Stimulated activated CD4-positive, alpha-beta T cell treated with anti-CD3 and anti-CD28 coated beads, Interleukin-4, amount 100 ng/mL, for 4 hours (primary cell): ENCODE data around the gene ASCL4.

Source experiments
- DNase-seq, 2 experiments: peaks; one replicate each; pipeline ENCODE4 v3.0.0-alpha.2; 2020

Gene ASCL4

DNA sequence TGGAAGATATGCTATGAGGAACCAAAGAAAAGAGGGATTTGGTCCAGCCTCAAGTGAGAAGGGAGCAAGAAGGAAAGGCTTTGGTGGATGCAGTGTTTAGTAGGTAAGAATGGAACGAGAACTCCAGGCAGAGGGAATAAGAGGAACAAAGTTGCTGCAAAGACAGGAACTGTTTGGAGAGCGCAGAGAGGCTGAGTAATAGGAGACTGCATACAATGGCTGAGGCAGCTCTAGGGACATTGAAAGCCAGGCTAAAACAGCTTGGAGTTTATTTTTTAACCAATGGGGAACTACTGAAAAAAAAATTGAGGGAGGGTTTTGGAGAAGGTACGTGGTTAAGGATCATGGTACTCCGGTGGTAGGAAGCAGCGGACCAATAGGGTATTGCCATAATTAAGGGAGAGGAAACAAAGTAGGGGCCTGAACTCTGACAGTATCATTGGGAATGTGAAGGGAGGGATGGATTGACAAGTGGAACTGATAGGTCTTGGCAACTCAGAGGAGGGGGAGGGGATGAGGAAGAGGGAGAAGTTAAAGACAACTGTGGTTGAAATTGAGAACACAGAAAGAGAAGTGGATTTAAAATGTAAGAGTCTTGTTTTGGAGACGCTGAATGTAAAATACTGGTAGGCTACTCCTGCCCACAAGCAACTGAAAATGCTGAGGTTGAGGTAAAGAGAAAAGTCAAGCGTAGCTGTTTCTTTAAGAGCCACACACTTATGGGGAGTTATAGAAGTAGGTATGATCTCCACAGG, 4.8 kb downstream of the ASCL4 start:
- DNase-seq, result no peak

GRCh38 chr12:107780298-107780697, 5.8 kb downstream of the ASCL4 start:
- DNase-seq, result no peak

DNA sequence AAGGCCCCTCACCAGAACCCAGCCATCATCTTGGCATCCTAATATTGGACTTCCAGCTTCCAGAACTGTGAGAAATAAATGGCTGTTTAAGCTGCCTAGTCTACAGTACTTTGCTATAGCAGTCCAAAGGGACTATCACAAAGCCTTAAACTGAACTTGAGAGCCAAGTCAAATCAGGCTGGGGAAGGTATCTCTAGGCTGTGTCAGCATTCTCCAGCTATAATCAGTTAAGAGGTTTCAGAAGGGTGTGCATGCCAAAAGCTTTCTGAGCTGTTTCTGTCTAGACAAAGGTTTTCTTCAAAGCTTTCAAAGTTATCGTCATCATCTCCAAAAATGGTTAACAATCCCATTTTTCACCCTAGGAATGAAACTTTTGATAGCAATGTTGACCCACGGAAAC, 7.6 kb downstream of the ASCL4 start:
- no peak for DNase-seq

DNA sequence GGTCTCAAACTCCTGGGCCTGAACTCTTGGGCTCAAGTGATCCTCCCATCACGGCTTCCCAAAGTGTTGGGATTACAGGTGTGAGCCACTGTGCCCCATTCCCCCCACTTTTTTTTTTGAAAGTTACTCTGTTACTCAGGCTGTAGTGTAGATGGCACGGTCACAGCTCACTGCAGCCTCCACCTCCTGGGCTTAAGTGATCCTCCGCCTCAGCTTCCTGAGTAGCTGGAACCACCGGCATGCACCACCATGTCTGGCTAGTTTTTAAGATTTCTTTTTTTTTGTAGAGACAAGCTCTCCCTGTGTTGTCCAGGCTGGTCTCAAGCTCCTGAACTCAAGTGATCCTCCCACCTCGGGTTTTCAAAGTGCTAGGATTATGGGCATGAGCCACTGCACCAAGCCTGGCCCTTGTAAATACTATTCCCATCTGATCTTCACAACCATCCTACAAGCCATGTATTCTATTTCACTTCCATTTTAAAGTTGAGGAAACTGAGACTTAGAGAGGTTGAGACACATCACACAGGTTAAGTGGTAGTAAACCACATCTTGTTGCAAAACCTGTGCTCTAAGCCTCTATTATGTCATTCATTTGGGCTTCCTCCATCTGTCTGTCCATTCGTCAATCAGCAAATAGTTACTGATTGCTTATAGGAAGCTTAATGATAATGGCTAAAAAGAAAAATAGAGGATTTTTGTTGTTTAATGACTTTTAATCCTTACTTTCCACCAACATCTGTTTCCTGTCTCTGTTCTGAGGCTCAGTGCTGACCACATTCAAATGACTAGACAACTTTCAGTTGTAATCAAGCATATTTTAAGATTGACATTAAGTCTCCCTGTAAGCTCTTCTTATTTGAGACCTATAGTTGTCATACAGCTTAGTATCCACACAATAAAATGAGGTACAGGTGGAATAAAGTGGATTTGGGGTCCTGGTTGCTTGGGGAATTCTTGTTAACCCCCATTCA, 9.2 kb downstream of the ASCL4 start:
- DNase-seq, result no peak

- DNase-seq, result no peak
Observed at GRCh38 chr12:107788281-107788680, 13.8 kb downstream of the ASCL4 start.

DNA sequence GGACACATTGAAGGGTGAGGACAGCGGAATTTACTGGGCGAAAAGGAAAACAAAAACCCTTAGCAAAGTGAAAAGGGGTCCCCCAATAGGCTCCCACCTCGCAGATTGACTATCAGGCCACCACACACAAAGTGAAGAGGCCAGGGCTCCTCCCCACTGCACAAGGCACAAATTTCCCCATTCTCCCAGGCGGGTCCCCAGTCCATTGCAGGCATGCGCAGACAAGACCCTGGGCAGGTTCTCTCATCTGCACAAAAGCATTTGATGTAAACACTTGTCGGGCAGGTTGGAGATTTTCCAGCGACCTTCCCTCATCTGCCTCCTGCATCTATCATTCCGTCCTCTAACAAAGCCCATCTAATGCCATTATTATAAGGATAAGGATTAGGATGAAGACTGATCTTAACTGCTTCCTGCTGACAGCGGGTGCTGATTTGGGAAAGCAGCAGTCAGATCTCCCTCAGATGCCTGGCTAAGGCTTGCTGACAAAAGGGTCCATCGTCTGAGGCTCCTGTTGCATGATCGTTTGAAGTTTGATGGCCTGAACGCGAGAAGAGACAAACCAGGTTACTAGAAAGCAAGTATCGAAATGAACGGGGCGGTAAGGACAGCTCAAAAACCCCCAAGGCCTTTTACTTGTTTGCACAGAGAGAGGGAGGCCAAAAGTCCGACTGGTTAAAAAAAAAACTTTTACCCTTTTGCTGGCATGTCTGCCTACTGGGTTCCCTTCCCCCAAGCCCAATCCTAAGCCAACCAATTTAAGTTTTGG, 14.4 kb downstream of the ASCL4 start:
- no peak for DNase-seq

DNA sequence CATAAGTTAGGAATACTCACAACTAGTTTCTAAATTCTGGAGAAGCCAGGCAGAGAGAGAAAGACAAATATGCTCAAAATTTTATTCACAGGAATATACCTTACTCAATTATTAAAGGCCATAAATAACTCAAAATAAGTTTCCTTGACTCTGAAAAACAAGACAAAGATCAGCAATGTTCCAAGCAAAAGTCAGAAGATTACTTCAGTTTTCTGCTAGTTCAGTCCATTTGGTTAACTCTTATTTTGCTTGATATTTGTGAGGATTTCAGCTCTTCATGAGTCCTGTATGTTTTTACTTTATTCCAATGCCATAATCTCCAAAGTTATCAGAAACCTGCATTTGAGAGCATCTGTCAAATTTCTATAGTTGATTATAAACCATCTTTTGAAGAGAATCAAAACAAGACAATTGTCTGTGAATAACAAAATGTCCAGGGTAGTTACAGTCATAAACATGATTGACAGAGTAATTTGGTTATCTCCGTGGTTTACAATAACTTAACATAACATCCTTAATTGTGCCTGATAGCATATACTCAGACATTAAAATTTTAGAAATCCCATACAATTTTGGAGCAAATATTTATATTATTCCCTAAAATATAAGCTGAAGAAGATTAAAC, 17.1 kb downstream of the ASCL4 start:
- DNase-seq, result no peak

DNA sequence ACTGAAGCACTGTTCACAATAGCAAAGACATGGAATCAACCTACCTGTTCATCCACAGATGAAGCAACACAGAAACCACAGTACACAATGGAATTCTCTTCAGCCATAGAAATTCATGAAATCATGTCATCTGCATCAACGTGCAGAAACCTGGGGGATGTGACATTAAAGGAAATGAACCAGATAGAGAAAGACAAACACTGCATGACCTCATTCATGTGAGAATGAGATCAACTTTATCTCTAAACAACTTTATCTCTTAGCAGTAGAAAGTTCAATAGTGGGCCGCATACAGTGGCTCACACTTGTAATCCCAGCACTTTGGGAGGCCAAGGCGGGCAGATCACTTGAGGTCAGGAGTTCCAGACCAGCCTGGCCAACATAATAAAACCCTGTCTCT, 19.9 kb downstream of the ASCL4 start:
- no peak for DNase-seq

DNA sequence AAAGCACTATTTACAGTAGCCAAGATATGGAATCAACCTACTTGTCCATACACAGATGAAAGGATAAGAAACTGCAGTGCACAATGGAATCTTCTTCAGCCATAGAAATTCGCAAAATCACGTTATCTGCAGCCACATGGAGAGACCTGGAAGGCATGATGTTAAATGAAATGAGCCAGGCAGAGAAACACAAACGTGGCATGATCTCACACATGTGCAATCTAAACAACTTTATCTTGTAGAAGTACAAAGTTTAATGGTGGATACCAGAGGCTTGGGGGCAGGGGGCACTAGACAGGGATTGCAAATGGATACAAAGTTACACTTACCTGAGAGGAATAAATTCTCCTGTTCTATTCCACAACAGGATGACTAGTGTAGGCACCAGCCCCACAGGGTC, 24.1 kb downstream of the ASCL4 start:
- DNase-seq, result no peak

GRCh38 chr12:107801150-107801549, 26.6 kb downstream of the ASCL4 start:
- no peak for DNase-seq

DNA sequence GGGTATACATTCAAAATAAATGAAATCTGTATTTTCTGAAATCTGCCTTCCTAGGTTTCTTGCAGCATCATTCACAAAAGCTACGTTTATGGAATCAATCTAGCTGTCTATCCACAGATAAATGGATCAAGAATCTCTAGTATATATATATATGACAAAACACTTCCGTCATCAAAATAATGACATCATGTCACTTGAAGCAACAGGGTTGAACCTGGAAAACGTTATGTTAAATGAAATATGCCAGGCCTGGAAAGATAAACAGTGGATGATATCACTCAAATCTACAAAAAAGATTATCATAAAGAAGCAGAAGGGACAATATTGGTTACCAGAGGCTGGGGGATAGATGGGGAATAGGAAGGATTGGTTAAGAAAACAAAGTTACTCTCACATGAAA, 28.6 kb downstream of the ASCL4 start:
- no peak for DNase-seq

GRCh38 chr12:107805488-107806180, 31.1 kb downstream of the ASCL4 start:
- DNase-seq, result no peak

DNA sequence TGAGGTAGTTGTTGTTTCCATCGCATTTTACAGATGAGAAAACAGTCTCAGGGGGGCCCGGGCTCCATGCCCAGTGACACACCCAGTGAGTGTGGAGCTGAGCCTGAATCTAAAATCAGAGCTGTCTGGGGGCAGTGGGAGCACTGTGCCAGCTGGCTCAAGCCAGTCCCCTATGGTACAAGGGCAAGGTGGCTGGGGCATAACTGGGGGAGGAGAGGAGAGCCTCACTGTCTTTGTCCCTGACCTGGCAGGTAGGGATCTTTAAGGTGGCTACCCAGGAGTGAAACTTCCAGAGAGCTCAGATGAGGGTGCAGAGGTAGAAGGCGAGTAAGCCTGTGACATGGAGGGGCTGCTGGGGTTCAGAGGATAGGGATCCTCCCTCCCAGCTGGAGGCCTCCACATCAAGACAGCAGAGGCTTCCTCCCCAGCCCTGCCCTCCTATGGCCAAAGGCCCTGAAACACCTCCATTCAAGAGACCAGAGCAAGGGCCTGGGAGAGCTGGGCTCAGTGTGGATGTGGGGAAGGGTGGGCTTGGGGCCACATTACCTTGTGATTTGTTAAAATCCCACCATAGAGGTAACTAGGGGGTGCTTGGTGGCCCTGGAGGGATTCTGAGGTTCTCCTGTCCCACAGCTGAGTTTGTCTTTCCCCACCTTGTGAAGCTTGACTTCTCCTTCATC, 33.1 kb downstream of the ASCL4 start:
- no peak for DNase-seq

DNA sequence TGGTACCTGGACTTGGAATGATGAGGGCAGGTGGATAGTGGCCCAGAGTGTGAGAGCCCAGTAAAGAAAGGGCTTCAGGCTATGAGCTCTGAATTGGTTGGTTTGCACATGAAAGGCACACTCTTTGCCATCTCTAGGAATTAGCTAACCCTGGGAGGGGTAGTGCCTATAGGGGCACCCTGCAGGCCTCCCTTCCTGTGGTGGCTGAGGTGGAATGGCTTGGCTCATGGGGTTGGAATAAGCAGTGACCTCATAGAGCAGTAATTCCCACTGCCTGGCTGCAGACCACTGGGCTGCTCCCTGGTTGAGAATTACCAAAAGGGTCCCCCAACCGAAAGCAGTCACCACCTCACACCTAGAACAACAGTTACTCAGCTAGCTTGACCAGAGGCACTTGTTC, 42.7 kb downstream of the ASCL4 start:
- no peak for DNase-seq

DNA sequence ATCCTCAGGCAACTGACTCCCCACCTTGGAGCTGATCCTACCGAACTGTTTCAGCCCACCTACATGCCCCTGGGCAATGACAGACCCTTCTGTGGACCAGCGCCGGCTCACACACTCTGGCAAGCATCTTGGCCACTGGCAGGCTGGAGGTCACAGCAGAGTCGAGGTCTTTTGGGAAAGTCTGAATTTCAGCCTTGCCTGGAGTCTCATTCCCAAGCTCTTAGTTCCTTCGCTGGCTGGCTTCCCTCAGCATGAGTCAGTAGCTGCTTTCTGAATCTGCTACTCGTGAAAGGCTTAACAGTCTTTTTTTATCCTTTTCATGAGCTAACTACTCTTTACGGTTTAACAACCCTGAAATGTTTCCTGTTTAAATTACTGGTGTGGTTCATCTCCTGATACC, 44.5 kb downstream of the ASCL4 start:
- DNase-seq, result no peak

GRCh38 chr12:107822356-107822755, 47.9 kb downstream of the ASCL4 start:
- DNase-seq, result no peak
